Endothelial cell of hepatic sinusoid (primary cell): ENCODE measurements around the gene MAN2A2.
"Not testable (repeated sequence)": the region's sequence is repeated elsewhere in the genome, so short reads cannot be mapped to it uniquely, and the experiment has no call there.

Experiments
- in situ Hi-C: cut with HindIII; loops from 2 replicates; pipeline ENCODE4 v1.10.0; 2017; ENCODE audit warnings: low sequenced_read_pairs

The MAN2A2 gene

DNA sequence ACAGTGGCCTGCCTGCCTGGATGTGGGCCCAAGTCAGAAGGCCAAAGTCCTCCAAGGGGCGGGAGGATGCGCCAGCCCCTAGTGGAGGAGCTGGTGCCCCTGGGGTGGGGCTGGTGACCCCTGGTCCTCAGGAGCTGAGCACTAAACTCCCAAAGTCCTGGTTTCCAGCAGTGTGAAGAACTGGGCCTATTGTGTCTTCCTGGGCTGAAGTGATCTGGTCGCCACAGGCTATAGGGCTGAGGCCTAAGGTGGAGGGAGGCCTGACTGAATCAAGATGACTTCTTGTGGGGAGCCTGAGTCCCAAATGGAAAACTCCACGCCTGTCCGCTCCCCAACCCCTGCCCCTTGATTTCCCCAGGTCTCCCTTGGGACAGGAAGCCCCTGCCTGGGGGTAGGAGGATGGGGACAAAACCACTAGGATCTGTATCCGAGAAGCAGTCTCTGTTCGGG is 19.6 kb upstream of the MAN2A2 start:
- in situ Hi-C loops = no loop called here

- in situ Hi-C loops = no loop called here
These were observed 19.0 kb upstream of the MAN2A2 start, which contains the start of gene FES for GRCh38 chr15:90883976-90884718. FES (plus strand) TSS chr15:90884504; CDS start chr15:90885046, 542 bp downstream.

GRCh38 chr15:90884719-90885431 is 18.2 kb upstream of the MAN2A2 start:
- in situ Hi-C loops = no loop called here

DNA sequence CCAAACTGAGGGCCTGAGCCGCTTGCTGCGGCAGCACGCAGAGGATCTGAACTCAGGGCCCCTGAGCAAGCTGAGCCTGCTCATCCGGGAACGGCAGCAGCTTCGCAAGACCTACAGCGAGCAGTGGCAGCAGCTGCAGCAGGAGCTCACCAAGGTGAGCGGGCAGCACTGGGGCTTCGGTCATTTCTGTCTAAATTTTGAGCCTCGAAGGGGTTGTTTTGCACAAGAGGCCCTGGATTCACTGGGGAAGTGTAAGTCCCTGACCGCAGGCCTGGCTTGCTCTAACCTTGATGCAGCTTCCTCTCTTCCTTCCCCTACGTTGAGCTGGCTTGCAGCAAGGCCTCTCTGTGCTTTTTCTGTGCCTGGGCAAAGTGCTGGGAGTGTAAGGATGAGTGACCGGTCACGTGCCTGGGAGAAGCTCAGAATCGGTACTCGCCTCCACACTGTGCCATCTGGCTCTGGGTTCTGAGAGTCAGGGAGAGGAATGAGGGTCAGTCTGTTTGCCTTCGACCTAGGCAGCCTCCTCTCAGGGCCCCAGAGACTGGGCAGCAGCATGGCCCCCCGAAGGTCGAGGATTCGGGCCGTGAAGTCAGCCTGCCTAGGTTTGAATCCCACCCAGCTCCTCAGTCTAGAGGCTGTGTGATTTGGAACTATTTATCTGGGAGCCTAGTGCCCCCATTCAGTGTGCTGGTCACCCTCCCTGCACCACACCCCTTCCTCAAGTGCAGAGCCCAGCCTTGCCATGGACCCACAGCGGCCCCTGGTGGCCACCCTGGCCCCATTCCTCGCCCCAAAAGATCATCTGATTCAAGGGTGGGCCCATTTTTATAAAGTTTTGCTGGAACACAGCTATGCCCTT is 17.4 kb upstream of the MAN2A2 start:
- in situ Hi-C loops = no loop called here

DNA sequence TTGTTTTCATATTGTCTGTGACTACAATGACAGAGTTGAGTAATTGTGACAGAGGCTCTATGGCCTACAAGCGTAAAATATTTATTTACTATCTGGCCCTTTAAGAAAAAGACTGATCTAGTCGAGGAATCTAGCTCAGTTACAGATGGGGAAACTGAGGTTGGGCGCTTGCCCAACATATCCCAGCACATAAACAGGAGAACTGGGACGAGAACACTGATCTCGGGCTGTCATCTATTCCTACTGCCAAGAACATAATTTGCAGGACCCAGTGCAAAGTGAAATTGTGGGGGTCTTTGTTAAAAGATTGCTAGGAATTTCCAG is 16.8 kb upstream of the MAN2A2 start:
- in situ Hi-C loops = no loop called here

DNA sequence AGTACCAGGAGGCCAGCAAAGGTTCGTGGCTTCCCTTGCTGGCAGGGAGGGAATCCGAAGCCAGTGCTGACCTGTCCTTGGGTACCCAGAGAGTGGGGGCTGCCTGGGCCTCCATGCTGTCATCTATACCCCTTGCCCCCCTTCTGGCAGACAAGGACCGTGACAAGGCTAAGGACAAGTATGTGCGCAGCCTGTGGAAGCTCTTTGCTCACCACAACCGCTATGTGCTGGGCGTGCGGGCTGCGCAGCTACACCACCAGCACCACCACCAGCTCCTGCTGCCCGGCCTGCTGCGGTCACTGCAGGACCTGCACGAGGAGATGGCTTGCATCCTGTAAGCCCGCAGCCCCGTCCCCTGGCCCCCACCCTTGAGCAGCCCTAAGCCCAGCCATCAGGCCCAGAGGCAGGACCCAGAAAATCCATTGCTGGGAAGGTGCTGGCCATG is 16.0 kb upstream of the MAN2A2 start:
- in situ Hi-C loops = no loop called here

DNA sequence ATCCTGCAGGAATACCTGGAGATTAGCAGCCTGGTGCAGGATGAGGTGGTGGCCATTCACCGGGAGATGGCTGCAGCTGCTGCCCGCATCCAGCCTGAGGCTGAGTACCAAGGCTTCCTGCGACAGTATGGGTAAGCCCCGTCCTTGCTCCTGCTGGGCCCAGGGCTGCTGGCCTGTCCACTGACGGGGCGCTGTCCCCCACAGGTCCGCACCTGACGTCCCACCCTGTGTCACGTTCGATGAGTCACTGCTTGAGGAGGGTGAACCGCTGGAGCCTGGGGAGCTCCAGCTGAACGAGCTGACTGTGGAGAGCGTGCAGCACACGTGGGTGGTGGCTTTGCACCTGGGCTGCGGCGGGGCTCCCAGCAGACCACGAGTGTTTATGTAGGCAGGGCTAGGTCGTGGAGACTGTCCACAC is 13.8 kb upstream of the MAN2A2 start:
- in situ Hi-C loops = no loop called here

DNA sequence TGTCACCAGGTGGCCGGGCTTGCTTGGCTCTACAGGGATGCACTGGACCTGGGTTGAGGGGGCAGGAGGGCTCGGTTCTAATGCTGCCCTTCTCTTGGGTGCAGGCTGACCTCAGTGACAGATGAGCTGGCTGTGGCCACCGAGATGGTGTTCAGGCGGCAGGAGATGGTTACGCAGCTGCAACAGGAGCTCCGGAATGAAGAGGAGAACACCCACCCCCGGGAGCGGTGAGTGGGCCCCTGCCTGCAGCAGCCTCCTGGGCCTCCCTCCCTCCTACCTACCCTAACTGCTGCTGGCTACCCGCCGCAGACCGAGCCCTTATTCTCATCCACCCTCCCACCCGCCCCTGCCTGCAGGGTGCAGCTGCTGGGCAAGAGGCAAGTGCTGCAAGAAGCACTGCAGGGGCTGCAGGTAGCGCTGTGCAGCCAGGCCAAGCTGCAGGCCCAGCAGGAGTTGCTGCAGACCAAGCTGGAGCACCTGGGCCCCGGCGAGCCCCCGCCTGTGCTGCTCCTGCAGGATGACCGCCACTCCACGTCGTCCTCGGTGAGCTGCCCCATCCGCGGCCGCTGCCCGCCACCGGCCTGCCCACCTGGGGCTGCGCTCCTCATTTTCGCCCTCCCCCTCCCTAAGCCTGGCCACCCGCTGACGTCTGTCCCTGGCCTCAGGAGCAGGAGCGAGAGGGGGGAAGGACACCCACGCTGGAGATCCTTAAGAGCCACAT is 13.2 kb upstream of the MAN2A2 start:
- in situ Hi-C loops = no loop called here

DNA sequence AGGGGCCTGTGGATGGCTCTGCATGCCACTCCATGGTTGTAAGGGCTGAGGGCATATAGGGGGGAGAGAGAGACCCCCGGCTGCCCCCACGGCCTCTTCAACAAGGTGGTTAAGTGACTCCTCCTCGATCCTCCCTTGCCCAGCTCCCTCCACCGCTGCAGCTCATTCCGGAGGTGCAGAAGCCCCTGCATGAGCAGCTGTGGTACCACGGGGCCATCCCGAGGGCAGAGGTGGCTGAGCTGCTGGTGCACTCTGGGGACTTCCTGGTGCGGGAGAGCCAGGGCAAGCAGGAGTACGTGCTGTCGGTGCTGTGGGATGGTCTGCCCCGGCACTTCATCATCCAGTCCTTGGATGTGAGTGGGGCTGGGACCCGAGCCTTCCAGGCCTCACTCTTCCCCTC is 12.3 kb upstream of the MAN2A2 start:
- in situ Hi-C loops = no loop called here

GRCh38 chr15:90891346-90891949 is 11.7 kb upstream of the MAN2A2 start:
- in situ Hi-C loops = no loop called here

- in situ Hi-C loops = no loop called here
These were observed 11.1 kb upstream of the MAN2A2 start for GRCh38 chr15:90892023-90892422.

DNA sequence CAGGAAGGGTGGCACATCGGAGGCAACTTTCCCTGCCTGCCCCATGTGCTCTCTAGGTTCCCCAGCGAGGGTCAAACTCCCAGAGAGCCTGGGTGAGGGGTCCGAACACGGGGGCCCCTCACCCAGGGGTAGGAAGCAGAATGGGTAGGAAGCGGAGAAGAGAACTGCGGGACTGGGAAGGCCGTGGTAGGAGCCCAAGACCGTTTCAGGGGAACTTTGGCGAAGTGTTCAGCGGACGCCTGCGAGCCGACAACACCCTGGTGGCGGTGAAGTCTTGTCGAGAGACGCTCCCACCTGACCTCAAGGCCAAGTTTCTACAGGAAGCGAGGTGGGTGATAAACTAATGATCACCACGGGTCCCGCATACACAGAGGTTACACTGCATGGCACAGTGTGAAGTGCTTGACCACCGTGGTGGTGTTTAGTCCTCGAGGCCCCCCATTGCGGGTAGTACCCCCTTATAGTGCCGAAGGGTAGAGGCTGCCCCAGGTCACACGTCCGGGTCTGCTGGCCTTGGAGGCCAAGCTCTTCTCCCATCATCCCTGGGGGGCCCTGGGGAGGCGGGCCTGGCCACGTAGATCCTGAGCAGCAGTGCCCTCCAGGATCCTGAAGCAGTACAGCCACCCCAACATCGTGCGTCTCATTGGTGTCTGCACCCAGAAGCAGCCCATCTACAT is 10.5 kb upstream of the MAN2A2 start:
- in situ Hi-C loops = no loop called here

- in situ Hi-C loops = no loop called here
These were observed 9.7 kb upstream of the MAN2A2 start for GRCh38 chr15:90893175-90894090.

DNA sequence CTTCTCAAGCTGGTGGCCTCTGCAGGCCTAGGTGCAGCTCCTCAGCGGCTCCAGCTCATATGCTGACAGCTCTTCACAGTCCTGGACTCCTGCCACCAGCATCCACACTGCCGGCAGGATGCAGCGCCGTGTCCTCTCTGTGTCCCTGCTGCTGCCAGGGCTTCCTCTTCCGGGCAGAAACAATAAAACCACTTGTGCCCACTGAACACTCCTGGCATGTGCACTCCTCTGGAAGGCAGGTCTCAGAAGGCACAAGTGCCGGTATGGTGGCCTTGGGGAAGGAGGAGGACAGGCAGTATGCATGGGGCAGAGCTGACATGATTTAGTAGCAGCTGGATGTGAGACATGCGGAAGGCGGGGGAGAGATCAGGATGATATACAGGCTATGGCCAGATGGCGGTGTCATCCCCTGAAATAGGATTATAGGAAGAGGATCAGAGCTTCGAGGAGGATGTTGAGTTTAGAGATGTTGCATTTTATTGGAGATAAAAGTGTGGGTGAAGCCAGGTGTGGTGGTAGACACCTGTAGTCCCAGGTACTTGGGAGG is 7.5 kb upstream of the MAN2A2 start:
- in situ Hi-C loops = no loop called here

DNA sequence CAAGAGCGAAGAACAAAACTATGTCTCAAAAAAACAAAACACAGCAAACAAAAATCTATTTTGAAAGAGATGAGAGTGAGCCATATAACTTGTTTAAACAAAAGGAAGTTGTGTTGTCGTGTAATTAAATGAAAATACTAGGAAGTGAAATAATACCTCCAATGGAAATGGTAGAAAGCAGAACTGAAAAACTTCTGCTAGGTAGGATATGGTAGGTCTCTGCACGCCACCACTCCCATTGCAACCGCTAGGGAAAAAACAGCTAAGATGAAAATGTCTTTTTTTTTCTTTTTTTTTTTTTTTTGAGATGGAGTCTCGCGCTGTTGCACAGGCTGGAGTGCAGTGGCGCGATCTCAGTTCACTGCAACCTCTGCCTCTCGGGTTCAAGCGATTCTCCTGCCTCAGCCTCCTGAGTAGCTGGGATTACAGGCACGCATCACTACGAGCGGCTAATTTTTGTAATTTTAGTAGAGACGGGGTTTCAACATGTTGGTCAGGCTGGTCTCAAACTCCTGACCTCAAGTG is 5.9 kb upstream of the MAN2A2 start:
- in situ Hi-C loops = not testable (repeated sequence)

DNA sequence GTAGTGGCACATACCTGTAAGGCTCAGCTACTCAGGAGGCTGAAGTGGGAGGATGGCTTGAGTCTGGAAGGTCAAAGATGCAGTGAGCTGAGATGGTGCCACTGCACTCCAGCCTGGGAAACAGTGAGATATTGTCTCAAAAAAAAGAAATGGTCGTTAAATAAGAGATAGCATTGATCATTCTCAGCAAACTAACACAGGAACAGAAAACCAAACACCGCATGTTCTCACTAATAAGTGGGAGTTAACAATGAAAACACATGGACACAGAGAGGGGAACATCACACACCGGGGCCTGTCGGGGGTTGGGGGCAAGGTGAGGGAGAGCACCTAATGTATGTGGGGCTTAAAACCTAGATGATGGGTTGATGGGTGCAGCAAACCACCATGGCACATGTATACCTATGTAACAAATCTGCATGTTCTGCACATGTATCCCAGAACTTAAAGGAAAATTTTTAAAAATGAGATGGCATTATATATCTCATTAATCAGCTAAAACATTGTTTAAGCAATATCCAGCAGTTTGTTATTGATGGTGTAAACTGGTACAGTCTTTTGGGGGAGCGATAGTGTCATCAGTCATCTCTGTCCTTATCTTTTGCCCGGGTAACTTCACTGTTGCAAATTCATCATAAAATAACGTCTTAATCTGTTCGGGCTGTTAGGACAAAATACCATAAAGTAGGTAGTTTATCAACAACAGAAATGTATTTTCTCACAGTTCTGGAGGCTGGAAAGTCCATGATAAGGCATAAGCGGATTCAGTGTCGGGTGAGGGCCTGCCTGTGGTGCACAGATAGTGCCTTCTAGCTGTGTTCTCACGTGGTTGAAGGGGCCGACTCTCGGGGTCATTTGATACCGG is 1.7 kb upstream of the MAN2A2 start:
- in situ Hi-C loops = no loop called here
